Pulmonary artery endothelial cell (primary cell): ENCODE data around the gene GLRB. TPM values are rescaled to one million over a fixed set of nuclear protein-coding genes. Genes with fewer than 3 reads are reported as not detected.
"Not testable (repeated sequence)": the region's sequence is repeated elsewhere in the genome, so short reads cannot be mapped to it uniquely, and the experiment has no call there.

Experiments used
- DNase-seq: peaks from one replicate; pipeline ENCODE4 v3.0.0-alpha.2; 2011; ENCODE audit warnings: low read depth, low spot score
- total RNA-seq: library from RNA; depleted of rRNA; stranded (reverse); fragments of >200 nt; gene quantifications from 2 replicates; pipeline ENCODE4 v1.2.3, GENCODE V29; 2014

The GLRB gene
- total RNA-seq = 4.3 and 4.8 TPM in 2 replicates

GRCh38 chr4:157075811-157076577 lies at the start of gene GLRB:
TSS of gene GLRB (plus strand) at chr4:157076150. CDS start at chr4:157078025, 1,875 bp downstream.
- no peak for DNase-seq

- peak; percentile 30 for DNase-seq
Observed at GRCh38 chr4:157035471-157035870, 40.5 kb upstream of the GLRB start.

- DNase-seq = no peak
Observed at GRCh38 chr4:157040405-157040804, 35.5 kb upstream of the GLRB start.

GRCh38 chr4:157043131-157043530 lies 32.8 kb upstream of the GLRB start:
- DNase-seq = no peak

GRCh38 chr4:157045507-157046127 lies 30.3 kb upstream of the GLRB start:
- DNase-seq = peak; percentile 46

GRCh38 chr4:157048248-157048647 lies 27.7 kb upstream of the GLRB start:
- no peak for DNase-seq

- no peak for DNase-seq
Observed at GRCh38 chr4:157050561-157050960, 25.4 kb upstream of the GLRB start.

- no peak for DNase-seq
Observed at GRCh38 chr4:157052429-157053040, 23.4 kb upstream of the GLRB start.

GRCh38 chr4:157057218-157057617 lies 18.7 kb upstream of the GLRB start:
- no peak for DNase-seq

GRCh38 chr4:157058899-157059298 lies 17.1 kb upstream of the GLRB start:
- DNase-seq = not testable (repeated sequence)

- no peak for DNase-seq
Observed at GRCh38 chr4:157072002-157072401, 3.9 kb upstream of the GLRB start.

GRCh38 chr4:157075401-157075800 lies 549 bp upstream of the GLRB start:
- no peak for DNase-seq

- no peak for DNase-seq
Observed at GRCh38 chr4:157076578-157076947, 613 bp downstream of the GLRB start.

GRCh38 chr4:157079441-157079840 lies 3.5 kb downstream of the GLRB start:
- DNase-seq = no peak

GRCh38 chr4:157080605-157081004 lies 4.7 kb downstream of the GLRB start:
- DNase-seq = no peak

GRCh38 chr4:157095716-157096115 lies 19.8 kb downstream of the GLRB start:
- DNase-seq = no peak

GRCh38 chr4:157096439-157096838 lies 20.5 kb downstream of the GLRB start:
- DNase-seq = no peak

- DNase-seq = no peak
Observed at GRCh38 chr4:157099506-157099905, 23.6 kb downstream of the GLRB start.

- no peak for DNase-seq
Observed at GRCh38 chr4:157104541-157104940, 28.6 kb downstream of the GLRB start.

GRCh38 chr4:157114671-157115070 lies 38.7 kb downstream of the GLRB start:
- no peak for DNase-seq

- no peak for DNase-seq
Observed at GRCh38 chr4:157115613-157116335, 39.8 kb downstream of the GLRB start.

- DNase-seq = no peak
Observed at GRCh38 chr4:157121401-157121800, 45.5 kb downstream of the GLRB start.
